Suprapubic skin (tissue), 4 donors: ENCODE measurements around the gene PGC. TPM values are rescaled to one million over a fixed set of nuclear protein-coding genes. Genes with fewer than 3 reads are reported as not detected.
A peak's percentile ranks its signal among the peaks of the same experiment; 100 is the strongest.

Source experiments
- DNase-seq, 2 donors: peaks; one replicate each; pipeline ENCODE4 v3.0.0-alpha.2; 2019; ENCODE audit warnings: low spot score in 2 of 2
- H3K27ac ChIP-seq: fragments of 200-600 bp; sonication (generic); one replicate; pipeline ENCODE4 v1.5.1; 2019
- H3K27me3 ChIP-seq: fragments of 200-600 bp; sonication (generic); one replicate; pipeline ENCODE4 v1.5.1; 2019
- H3K36me3 ChIP-seq: fragments of 200-600 bp; sonication (generic); one replicate; pipeline ENCODE4 v1.5.1; 2019
- H3K4me1 ChIP-seq: fragments of 200-600 bp; sonication (generic); one replicate; pipeline ENCODE4 v1.5.1; 2019
- H3K4me3 ChIP-seq: fragments of 200-600 bp; sonication (generic); one replicate; pipeline ENCODE4 v1.5.1; 2019; ENCODE audit warnings: mild to moderate bottlenecking
- H3K9me3 ChIP-seq: fragments of 200-600 bp; sonication (generic); one replicate; pipeline ENCODE4 v1.5.1; 2019
- CTCF ChIP-seq, 2 donors: fragments of 200-600 bp in 1 of 2; fragments of 450-650 bp in 1 of 2; sonication (generic) in 1 of 2; IDR thresholded peaks; one replicate each; pipeline ENCODE4 v1.5.1; 2016 to 2019; ENCODE audit warnings: antibody characterized with exemption in 2 of 2, mild to moderate bottlenecking in 1 of 2, moderate library complexity in 1 of 2
- EP300 ChIP-seq: sonication (generic); formaldehyde crosslinking; IDR thresholded peaks from one replicate; pipeline ENCODE4 v1.6.1; 2017; ENCODE audit warnings: antibody characterized with exemption
- POLR2A ChIP-seq, 2 donors: fragments of 450-650 bp; IDR thresholded peaks; one replicate each; pipeline ENCODE4 v1.6.1; 2017; ENCODE audit warnings: antibody characterized with exemption in 2 of 2, mild to moderate bottlenecking in 2 of 2, moderate library complexity in 2 of 2
- POLR2AphosphoS5 ChIP-seq, 3 donors: sonication (generic); formaldehyde crosslinking; IDR thresholded peaks; one replicate each; pipeline ENCODE4 v1.6.1; 2017; ENCODE audit warnings: antibody characterized with exemption in 3 of 3
- WGBS: methylation state at CpG from one replicate; pipeline ENCODE4 v1.1.5; 2018; 5-methylcytosine and 5-hydroxymethylcytosine counted together
- total RNA-seq, 4 donors: library from RNA; depleted of rRNA; stranded (reverse); fragments of >200 nt; gene quantifications; one replicate each; pipeline ENCODE4 v1.1.0, GENCODE V29; 2016

Gene PGC
- total RNA-seq, 4 donors from 2014 or later = not detected

DNA sequence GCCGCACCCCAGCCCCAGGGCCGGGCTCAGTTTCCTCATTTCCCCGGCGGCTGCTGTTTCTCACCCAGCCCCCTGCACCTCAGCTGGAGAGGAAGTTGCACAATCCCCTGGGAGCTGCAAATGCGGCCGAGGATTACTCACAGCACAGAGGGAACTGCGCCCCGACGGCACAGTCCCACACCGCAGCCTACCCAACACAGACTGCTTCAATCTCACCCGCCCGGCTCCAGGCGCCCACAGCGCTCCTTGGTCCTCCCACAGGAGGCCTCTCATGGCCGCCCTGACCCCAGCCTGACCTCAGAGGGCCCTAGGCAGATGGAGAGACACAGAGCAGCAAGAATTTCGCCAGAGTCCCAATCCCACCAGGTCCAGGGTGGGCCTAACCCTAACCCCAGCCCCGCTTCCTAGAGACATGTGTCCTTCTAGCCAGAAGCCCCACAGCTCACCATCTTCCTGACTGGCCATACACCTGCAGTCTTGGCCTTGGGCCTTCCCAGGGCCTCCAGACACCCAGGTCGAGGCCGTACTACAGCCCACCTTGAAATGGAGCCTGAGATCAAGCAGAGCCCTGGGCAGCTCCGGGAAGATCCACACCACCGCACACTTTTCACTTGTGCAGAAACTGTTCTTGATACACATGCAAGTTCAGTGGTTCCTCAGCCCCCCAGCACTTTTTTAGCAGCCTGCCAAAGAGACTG is 23.5 kb downstream of the PGC start:
- H3K27ac ChIP-seq = peak overlapping the region; percentile 40
- WGBS = 72% methylated on average over 12 of the region's 21 CpGs
- H3K4me3 ChIP-seq = no peak overlapping the region
- DNase-seq = peak; percentile 85 to 92
- peaks cover 51% of the 10 kb centered on the region for H3K4me1 ChIP-seq
- TF ChIP-seq EP300 = no peak
- TF ChIP-seq POLR2AphosphoS5 (IDR thresholded peaks at IDR 0.05) = peak in 1 of 3 donors; percentile 14
- H3K27me3 ChIP-seq = no peaks in the 10 kb centered on the region
- H3K9me3 ChIP-seq = no peaks in the 10 kb centered on the region
- no peaks in the 10 kb centered on the region for H3K36me3 ChIP-seq

DNA sequence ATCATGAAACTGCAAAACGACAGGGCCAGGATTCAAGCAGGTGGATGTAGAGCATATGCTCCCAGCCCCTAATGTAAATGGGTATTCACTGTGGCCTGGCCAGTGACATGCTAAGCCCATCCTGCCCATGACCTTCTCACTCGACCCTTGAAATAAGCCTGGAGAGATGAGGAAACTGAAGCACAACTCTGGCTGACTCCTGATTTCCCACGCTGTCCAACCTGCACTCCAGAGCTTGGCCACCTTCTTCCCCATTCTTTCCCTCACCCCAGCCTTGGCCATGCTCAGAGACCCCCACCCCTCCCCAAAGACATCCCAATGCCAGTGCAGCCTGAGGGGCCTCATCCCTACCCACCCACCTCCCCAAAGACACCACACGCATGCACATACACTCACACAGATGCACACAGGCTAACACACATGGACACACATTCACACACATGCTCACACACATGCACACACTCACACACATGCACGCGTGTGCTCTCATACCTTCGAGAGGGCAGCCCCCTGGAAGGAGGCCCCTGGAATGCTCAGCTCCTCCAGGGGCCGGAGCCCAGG is 24.1 kb downstream of the PGC start:
- 60% methylated on average over 6 of the region's 8 CpGs for WGBS
- no peaks in the 10 kb centered on the region for H3K36me3 ChIP-seq
- no peaks in the 10 kb centered on the region for H3K9me3 ChIP-seq
- no peaks in the 10 kb centered on the region for H3K27me3 ChIP-seq
- TF ChIP-seq EP300 (no peak), CTCF (IDR thresholded peaks at IDR 0.05) (no peak), POLR2AphosphoS5 (IDR thresholded peaks at IDR 0.05) (no peak), POLR2A (IDR thresholded peaks at IDR 0.05) (no peak)
- no peak for DNase-seq
- H3K27ac ChIP-seq = peak overlapping the region; percentile 1
- H3K4me3 ChIP-seq = no peak overlapping the region
- peaks cover 51% of the 10 kb centered on the region for H3K4me1 ChIP-seq

DNA sequence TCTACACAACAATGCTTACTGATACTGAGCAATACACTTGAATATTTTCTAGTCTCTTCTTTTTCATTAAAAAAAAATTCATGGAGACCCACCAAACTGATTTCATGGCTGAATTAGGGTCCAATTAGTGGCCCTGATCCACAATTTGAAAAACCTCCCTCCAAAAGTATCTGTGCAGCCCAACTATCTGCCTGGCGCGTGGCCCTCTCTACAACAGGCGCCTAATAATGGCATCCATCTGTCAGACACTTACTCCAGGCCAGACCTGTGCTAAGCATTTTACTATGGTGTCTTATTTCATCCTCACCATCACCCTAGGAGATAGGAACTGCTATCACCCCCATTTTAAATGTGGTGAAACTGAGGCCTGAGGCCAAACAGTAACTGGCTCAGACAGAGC is 25.8 kb downstream of the PGC start:
- Histone ChIP-seq H3K27me3 (no peaks in the 10 kb centered on the region), H3K4me3 (no peak overlapping the region), H3K36me3 (no peaks in the 10 kb centered on the region), H3K4me1 (peaks cover 56% of the 10 kb centered on the region), H3K9me3 (no peaks in the 10 kb centered on the region), H3K27ac (no peak overlapping the region)
- WGBS = 89% methylated on average over 3 of the region's 3 CpGs
- no peak for DNase-seq
- TF ChIP-seq EP300 = no peak
- no peak for TF ChIP-seq POLR2A (IDR thresholded peaks at IDR 0.05)
- no peak for TF ChIP-seq CTCF (IDR thresholded peaks at IDR 0.05)
- no peak for TF ChIP-seq POLR2AphosphoS5 (IDR thresholded peaks at IDR 0.05)

- WGBS = 95% methylated on average over 2 of the region's 2 CpGs
- no peaks in the 10 kb centered on the region for H3K36me3 ChIP-seq
- TF ChIP-seq CTCF (IDR thresholded peaks at IDR 0.05) (no peak), EP300 (no peak), POLR2A (IDR thresholded peaks at IDR 0.05) (no peak), POLR2AphosphoS5 (IDR thresholded peaks at IDR 0.05) (no peak)
- DNase-seq = no peak
- peaks cover 61% of the 10 kb centered on the region for H3K4me1 ChIP-seq
- no peak overlapping the region for H3K4me3 ChIP-seq
- H3K27ac ChIP-seq = no peak overlapping the region
- no peaks in the 10 kb centered on the region for H3K27me3 ChIP-seq
- H3K9me3 ChIP-seq = no peaks in the 10 kb centered on the region
These were observed 26.4 kb downstream of the PGC start for GRCh38 chr6:41720783-41721182.

GRCh38 chr6:41720262-41720620 is 27.0 kb downstream of the PGC start:
- TF ChIP-seq POLR2AphosphoS5 (IDR thresholded peaks at IDR 0.05) = no peak
- TF ChIP-seq EP300 = no peak
- TF ChIP-seq CTCF (IDR thresholded peaks at IDR 0.05) = no peak
- TF ChIP-seq POLR2A (IDR thresholded peaks at IDR 0.05) = no peak
- no peaks in the 10 kb centered on the region for H3K27me3 ChIP-seq
- H3K4me3 ChIP-seq = no peak overlapping the region
- H3K36me3 ChIP-seq = no peaks in the 10 kb centered on the region
- DNase-seq = no peak
- H3K27ac ChIP-seq = no peak overlapping the region
- H3K4me1 ChIP-seq = peaks cover 62% of the 10 kb centered on the region
- WGBS = 85% methylated on average over 3 of the region's 3 CpGs
- no peaks in the 10 kb centered on the region for H3K9me3 ChIP-seq
